GM18870 (cell line): ENCODE results near the gene PLCD1.
A peak's percentile ranks its signal among the peaks of the same experiment; 100 is the strongest.

Experiments
- ATAC-seq: cut with Tn5 transposase; IDR thresholded peaks from one replicate; pipeline ENCODE4 v1.9.1; 2021; ENCODE audit warnings: moderate library complexity; ENCODE audit not compliant: unreplicated experiment

The PLCD1 gene

GRCh38 chr3:37968813-37969595 lies 60.4 kb downstream of the PLCD1 start:
- no peak for ATAC-seq

GRCh38 chr3:37968199-37968598 lies 61.2 kb downstream of the PLCD1 start:
- ATAC-seq = no peak

- peak; percentile 61 for ATAC-seq
Observed at GRCh38 chr3:37967260-37967881, 62.1 kb downstream of the PLCD1 start.

GRCh38 chr3:37964716-37965115 lies 64.7 kb downstream of the PLCD1 start:
- no peak for ATAC-seq

- no peak for ATAC-seq
Observed at GRCh38 chr3:37964146-37964545, 65.3 kb downstream of the PLCD1 start.

GRCh38 chr3:37963635-37964034 lies 65.8 kb downstream of the PLCD1 start:
- no peak for ATAC-seq

- ATAC-seq = no peak
Observed at GRCh38 chr3:37963016-37963415, 66.4 kb downstream of the PLCD1 start.

GRCh38 chr3:37961622-37962431 lies 67.6 kb downstream of the PLCD1 start:
- no peak for ATAC-seq

GRCh38 chr3:37957539-37957936 lies 71.9 kb downstream of the PLCD1 start:
- ATAC-seq = no peak
